ENCODE results near the gene TNPO2.
"Not testable (repeated sequence)": the region's sequence is repeated elsewhere in the genome, so short reads cannot be mapped to it uniquely, and the experiment has no call there.

TNPO2 gene

DNA sequence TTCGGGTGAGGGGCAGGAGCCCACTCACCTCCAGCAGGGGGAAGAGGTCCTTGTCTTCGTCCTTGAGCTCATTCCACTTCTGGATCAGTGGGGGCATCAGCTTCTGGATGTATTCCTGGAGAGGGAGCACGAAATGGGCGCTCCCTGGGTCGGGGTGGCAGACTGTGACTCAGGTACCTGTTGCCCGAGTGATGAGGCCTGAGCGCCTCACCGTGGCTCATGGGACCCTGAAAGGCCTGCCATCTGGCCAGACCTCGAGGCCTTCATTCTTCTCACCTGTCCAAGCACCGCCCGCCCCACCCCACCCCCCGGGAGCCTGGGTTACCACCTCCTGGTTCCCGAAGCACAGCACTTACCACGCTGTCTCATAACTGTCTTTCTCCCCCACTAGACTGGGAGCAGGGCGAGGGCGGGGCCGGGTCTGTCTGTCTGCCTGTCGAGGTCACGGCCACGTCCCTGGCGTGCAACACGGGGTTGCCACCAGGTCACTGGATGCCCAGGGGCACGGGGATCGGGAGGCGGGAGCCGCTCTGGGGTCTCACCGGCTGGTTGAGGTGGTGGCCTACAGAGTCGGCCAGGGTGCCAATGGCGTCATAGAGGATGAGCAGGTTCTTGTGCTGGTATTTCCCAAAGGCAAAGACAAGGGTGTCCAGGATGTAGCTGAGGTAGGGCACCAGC, 17.9 kb downstream of the TNPO2 start:
- DNase-seq (ENCODE audit: low read depth in 2 of 2) = no peak

DNA sequence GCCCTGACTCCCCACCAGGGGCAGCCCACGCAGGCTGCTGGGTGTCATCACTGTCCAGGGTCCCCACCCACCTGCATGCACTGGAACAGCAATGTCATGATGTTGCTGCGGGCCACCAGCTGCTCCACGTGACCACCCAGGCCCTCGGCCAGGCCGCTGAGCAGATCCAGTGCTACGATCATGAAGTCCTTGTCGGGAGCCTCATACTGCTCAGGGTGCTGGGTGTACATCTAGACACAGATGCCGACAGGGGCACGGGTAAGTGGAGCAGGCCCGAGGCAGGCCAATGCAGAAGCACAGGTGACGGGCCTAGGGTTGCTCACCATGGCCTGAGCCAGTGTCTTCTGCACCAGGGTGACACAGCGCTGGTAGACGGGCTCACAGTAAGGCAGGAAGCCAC, 18.6 kb downstream of the TNPO2 start:
- DNase-seq (ENCODE audit: low read depth in 2 of 2) = no peak

DNA sequence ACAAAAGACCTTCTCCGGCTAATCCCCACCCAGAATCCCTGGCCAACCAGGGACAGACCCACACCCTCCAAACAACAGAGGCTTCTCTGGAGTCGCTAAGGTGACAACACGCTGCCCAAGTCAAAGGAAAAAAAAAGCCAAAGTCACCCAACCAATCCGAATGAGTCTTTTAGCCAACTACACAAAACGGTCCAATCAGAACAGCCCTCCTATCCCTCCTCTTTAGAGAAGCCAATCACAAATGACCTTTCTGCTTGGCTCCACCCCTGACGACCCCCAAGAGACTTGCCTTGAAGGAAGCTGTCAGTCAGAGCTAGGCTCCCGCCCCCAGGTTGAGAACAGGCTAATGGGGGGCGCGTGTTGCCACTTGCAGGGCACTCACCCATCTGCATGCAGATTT, 20.7 kb downstream of the TNPO2 start:
- no peak for DNase-seq (ENCODE audit: low read depth in 2 of 2)

DNA sequence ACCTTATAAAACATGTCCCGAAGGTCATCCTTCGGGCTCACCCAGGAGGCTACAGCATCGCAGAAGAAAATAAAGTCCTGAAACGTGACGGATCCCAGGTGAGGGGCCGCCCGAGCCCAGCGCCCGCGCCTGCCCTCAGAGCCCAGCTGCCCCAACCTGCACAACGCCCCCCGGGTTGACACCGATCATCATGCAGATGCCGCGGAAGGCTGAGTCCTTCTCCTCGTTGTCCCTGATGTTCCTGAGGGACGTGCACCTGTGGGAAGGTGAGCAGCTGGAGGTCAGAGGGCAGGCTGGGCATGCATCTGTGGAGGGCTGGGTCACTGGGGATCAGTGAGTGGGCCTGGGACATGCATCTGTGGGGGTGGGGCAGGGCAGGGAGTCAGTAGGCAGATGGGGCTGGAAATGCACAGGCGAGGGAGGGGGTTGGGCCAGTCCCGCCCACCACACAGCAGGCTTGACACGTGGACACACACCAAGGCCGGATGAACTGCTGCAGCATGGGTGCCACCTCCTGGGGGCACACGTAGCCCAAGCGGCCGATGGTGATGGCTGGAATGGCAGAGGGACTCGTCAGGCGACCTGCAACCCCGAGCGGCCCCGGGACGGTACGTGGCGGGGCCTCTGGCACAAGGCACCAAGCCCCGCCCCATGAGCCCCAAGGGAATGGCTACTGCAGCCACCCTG, 22.0 kb downstream of the TNPO2 start:
- DNase-seq (ENCODE audit: low read depth in 2 of 2) = no peak

DNA sequence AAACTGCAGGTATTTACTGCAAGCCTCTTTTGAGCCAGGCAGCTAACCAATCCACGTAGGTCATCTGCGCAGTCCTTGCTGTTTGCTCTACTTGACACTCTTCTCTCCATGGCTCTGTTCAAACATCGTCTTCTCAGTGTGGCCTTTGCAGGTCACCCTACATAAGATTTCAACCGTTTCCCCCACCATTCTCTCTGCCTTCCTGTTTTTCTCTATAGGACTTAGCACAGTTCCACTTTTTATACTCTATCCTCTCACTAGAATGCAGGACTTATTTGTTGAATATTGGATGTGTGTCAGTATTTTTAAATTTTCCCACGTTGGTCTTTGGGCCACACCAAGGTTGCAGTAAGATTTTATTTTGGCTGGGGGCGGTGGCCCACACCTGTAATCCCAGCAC, 25.6 kb downstream of the TNPO2 start:
- no peak for DNase-seq (ENCODE audit: low read depth in 2 of 2)

DNA sequence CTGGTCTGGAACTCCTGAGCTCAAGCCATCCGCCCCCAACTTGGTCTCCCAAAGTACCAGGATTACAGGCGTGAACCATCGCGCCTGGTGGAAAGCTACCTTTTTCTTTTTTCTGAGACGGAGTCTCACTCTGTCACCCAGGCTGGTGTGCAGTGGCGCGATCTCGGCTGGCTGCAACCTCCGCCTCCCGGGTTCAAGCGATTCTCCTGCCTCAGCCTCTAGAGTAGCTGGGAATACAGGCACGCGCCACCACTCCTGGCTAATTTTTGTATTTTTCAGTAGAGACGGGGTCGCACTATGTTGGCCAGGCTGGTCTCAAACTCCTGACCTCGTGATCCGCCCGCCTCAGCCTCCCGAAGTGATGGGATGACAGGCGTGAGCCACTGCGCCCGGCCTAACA, 26.3 kb downstream of the TNPO2 start:
- DNase-seq (ENCODE audit: low read depth in 2 of 2) = not testable (repeated sequence)

DNA sequence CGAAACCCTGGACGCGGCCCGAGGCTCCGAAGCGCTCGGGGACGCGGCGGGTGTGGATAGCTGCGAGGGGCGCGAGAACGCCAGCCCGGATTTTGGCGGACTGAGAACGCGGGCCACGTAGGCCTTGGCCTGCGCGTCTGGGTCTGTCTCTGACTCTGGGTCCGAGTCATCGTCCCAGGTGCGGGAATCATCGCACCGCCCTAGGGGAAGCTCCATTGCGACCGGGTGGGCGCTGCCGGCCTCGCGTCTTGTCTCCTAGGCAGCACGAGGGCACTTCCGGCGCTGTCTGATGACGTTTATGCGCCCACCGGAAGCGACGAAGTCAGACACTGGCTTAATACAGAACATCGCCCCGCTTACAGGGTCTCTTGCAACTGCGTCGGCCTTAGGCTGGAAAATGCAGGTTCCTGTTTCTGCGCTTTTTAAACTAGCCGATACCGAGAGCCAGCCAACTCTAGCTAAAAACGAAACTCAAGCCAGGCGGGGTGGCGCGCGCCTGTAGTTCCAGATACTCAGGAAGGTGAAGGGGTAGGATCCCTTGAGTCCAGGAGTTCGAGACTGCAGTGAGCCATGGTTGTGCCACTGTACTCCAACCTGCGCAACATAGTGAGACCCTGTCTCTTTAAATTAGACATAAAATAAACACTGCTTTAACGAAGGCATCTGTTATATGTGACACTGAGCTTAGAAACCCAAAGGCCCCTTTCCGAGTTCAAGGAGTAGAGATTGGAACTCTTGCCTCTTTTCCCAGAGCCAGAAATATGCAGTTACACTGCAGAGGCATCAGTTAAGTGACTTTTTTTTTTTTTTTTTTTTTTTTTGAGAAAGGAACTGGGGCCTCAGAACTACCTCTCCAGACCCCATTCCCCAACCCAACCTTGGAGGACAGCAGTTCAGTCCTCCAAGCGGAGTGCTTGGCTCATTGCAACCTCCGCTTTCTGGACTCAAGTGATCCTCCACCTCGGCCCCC, 27.1 kb downstream of the TNPO2 start, which contains the start of gene FBXW9:
Gene FBXW9, minus strand, starts transcription at position 266 of the 970 bp plus-strand sequence. Its CDS starts 50 bp downstream, at position 216.
- peak; percentile 95 to 99 for DNase-seq (ENCODE audit: low read depth in 2 of 2)

DNA sequence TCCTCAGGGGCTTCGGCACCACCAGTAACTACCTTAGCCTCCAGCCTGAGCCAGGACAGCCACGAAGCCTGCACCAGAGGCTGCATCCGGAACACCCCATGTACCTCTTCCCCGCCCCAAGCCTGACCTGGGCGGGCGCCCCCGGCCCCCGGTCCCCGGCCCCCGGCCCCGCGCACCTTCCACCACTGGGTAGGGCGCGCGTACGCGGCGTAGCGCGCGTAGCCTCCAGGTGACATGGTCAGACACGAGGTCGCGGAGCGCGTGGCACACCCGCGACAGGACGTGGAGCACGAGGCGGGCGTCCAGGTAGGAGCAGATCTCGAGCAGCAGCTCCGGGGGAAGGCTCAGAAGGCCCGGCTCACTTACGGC, 27.8 kb downstream of the TNPO2 start:
- no peak for DNase-seq (ENCODE audit: low read depth in 2 of 2)

DNA sequence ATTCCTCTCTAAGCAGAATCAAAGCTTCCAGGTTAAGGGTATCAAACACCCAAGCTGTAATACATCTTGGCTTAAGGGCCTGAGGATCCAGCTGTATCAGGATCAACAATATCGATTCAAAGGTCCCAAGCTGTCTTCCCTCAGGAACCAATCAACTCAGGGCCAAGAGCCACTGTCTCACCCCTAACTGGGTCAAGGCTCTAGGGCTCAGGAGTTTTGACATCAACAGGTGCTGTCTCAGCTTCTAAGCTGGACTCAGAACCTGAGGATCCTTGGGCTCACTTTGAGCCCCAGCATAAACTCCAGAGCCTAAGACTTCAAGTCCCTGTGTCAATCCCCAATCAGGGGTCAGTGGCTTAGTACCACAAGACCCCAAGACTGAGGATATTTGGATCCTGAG, 28.2 kb downstream of the TNPO2 start:
- no peak for DNase-seq (ENCODE audit: low read depth in 2 of 2)

DNA sequence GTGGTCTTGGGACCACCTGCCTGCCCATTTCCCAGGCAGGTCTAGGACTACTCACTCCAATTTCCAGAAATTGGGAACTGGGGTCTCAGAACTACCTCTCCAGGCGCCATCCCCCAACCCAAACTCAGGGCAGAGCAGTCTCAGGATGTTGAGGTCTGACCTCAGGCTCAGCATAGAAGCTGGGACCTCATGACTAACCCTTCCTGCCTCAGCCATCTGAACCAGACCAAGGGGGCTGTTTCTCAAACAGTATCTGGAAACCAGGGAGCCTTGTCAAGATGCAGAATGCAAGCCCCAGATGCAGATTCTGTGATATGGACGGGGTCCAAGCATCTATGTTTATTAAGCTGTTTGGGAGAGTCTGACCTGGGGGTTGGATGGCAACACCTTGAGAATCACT, 28.6 kb downstream of the TNPO2 start:
- no peak for DNase-seq (ENCODE audit: low read depth in 2 of 2)

DNA sequence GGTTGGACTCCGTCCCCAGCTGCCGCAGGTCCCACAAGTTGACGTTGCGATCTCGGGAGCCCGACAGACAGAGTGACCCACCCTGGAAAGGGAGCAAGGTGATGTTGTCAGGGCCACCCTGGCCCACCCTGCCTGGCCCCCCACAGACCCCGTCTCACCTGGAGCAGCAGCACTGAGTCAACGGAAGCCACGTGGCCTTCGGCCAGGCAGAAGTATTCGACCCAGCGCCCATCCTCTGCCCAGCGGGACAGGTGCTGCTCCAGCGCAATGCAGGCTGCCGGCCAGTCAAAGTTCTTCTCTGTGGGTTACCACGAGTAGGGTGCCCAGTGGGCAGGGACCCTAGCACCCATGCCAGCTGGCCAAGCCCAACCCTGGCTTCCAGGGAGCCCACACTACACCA, 29.1 kb downstream of the TNPO2 start:
- DNase-seq (ENCODE audit: low read depth in 2 of 2) = no peak

DNA sequence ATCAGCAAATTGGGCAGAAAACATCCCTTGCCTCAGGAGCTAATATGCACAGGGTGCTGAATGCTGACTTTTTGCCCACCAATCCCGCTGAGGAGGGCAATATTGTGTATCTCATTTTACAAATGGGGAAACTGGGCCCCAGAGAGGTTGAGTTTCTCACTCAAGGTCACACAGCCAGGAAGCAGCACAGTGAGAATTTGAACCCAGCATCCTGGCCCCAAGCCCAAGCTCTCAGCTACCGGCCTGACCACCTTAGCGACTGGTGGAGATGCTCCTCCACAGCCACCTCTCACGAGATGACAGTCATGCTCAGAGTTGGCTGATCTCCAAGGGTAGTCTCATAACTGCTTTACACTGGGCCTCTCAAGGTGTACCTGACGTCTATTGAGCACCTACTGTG, 30.8 kb downstream of the TNPO2 start:
- DNase-seq (ENCODE audit: low read depth in 2 of 2) = no peak

DNA sequence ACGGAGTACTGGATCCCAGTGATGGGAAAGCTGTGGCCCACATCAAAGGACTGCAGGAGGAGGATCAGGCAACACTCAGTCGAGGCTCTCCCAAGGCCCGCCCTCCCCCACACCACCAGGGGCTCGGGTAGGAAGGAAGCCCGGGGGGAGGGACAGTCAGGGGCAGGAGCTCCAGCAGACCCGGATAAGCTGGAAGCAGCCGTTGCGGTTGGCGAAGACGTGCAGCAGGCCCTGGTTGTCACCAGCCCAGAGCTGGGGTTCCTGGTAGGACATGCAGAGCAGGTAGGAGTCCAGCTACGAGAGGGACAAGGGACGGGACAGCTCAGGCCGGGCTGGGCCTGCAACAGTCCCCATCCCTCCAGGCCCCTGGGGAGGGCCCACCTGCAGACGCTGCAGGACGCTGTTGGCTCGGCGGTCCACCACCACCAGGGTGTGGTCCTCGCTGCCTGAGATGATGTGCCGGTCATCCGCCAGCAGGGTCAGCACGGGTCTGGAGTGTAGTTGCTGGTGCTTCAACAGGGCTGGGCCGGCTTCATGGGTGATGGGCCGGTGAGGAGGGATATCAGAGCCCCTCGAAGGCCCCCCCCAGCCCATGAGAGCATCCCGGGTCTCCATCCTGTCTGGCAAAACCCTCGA, 34.0 kb downstream of the TNPO2 start:
- no peak for DNase-seq (ENCODE audit: low read depth in 2 of 2)

DNA sequence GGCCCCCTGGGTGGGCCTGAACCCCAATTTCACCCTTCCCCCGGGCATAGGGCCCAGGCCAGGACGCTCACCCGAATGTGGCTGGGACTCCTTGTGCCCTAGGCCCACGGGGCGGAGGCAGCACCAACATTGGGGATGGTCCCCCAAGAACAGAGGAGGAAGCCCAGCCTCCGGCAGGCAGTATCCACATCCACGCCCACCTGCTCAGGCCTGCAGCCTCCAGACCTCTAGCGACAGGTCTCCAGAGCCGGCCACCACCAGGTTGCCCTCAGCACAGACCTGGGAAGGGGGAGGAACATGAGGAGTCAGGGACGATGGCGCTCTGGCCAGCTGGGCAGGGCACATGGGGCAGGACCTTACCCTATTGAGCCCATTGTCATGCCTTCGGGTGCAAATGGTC, 34.7 kb downstream of the TNPO2 start:
- DNase-seq (ENCODE audit: low read depth in 2 of 2) = no peak

DNA sequence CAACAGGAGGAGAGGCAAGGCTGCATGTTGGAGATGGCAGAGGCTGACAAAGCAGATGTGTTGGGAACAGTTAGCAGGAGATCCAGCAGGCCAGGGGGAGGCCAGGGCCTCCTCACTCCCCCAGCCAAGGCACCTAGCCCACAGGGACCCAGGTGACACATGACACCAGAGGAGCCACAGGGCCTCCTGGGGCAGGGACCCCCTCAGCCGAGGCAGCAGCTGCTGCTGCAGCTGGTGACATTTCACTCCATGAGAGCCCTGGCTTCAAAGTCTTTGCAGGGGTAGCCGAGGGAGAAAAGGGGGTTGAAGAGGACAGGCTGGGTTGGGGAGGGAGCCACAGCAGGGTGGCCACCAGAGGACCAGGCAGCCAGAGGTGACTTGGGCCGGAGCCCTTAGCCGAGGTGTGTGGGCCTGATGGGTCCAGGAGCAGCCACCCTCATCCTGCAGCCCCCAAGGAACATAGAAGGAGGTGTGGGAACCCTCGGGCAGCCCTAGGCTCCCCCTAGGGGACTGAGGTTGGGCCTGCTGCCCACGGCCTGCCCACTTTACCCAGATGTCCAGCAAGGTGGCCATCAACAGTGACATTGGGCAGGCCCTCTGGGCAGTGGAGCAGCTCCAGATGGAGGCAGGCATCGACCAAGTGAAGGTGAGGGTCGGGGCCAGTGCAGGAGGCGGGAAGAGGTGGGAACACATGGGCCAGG, 36.1 kb downstream of the TNPO2 start, which contains the start of gene GNG14:
Gene GNG14, plus strand, starts transcription at position 503 of the 701 bp plus-strand sequence. Its CDS starts 51 bp downstream, at position 554.
- DNase-seq (ENCODE audit: low read depth in 2 of 2) = no peak

DNA sequence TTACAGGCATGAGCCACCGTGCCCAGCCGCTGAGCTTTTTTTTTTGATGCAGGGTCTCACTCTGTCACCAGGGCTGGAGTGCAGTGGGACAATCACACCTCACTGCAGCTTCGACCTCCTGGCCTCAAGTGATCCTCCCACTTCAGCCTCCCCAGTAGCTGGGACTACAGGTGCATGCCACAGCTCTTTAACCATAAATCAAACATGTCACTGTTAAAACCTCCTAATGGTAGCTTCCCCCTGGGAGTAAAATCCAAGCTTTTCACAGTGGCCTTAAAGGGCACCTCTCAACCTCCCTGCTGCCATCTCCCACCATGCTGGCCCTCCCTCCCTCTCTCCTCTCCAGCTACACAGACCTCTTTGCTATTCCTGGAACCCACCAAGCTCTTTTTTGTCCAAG, 37.9 kb downstream of the TNPO2 start:
- DNase-seq (ENCODE audit: low read depth in 2 of 2) = no peak

DNA sequence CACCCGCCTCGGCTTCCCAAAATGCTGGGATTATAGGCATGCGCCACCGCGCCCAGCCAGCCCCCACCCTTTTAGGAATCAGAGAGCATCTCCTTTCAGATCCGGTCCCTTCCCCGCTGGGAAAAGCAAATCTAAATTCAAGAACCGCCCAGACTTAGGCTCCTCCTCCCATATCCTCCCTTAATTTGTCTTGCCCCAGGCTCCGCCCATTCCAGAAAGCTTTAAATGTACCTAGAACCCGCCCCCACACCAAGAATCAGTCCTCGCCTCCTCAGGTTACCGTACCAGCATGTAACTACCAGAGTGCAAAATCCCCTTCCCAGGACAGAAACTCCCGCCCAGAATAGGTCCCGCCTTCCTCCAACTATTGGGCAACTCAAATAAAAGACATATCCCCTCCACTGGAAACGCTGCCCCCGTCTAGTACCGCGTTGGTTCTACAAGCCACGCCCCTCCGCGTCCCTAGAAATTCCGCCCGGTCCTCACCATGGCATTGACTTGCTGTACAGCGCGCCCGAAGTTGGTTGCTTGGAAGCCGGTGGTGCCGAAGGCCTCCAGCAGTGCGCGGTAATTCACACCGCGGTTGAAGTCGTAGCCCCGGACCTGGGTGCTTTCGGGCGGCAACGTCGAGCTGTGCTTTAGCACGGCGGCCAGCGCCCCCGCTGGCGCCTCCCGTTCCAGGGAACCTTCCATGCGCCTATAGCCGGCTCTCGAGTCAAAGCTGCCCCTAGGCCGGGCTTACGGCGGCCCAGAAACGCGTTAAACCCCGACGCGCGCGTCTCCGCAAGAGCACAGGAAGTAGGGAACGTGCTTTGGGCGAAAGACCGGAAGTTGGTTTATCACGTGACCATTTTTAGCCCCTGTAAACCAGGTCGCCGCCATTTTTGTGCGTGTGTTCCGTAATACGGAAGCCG, 42.4 kb downstream of the TNPO2 start, which contains the start of gene DHPS:
Gene DHPS, minus strand, starts transcription at position 807 of the 914 bp plus-strand sequence. Its CDS starts 114 bp downstream, at position 693.
- DNase-seq (ENCODE audit: low read depth in 2 of 2) = peak; percentile 85 to 88

DNA sequence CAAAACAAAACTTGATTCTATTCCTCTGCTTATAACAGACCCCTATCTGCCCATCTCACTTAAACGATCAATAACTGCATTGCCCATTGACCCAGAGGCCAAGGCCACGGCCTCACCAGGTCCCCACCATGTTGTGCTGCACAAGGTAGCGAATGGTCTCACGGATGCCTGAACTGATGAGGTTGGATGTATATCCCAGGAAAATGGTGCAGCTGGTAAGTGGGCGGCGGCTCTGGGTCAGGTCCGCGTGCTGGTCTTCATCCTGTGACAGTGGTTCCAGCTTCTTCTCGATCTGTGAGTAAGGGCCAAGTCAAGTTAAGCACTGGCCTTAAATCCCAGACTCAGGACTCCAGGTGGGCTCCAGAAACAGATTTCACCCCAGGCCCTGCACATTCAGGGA, 43.7 kb downstream of the TNPO2 start:
- no peak for DNase-seq (ENCODE audit: low read depth in 2 of 2)

DNA sequence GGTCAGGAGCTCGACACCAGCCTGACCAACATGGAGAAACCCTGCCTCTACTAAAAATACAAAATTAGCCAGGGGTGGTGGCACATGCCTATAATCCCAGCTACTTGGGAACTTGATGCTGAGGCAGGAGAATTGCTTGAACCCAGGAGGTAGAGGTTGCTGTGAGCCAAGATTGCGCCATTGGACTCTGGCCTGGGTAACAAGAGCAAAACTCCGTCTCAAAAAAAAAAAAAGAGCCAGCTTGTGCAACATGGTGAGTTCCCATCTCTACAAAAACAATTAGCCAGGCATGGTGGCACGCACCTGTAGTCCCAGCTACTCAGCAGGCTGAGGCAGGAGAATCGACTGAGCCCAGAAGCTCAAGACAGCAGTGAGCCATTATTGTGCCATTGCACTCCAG, 45.7 kb downstream of the TNPO2 start:
- DNase-seq (ENCODE audit: low read depth in 2 of 2) = not testable (repeated sequence)

DNA sequence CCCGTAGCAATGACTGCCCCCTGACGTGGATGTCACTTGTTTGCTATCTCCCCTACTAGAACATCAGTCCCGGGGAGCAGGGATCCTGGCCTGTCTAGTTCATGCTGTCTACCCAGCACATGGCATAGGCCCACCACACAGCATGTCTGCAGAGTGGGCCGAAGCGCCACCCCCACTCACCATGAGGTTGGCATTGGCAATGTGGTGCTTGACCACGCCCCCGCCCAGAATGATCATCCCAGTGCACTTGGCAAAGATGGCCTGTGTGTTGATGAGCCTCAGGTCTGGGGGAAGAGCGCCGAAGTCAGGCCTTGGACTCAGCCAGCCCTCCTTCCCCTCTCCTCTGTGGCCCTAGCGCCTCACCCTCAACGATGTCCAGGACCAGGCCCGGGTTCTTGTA, 46.8 kb downstream of the TNPO2 start:
- DNase-seq (ENCODE audit: low read depth in 2 of 2) = no peak
